H1 (cell line): ENCODE data around the gene PLEKHA3. TPM values are rescaled to one million over a fixed set of nuclear protein-coding genes. Genes with fewer than 3 reads are reported as not detected.

Experiments
- CTCF ChIA-PET: fragments of 300-600 bp; sonication (Branson Sonifier 250); formaldehyde crosslinking; loops from one replicate; lab custom pipeline; 2021; ENCODE audit not compliant: partially characterized antibody; lab: Charles Lee
- POLR2A ChIA-PET: fragments of 300-600 bp; sonication (Branson Sonifier 250); formaldehyde crosslinking; loops from one replicate; lab custom pipeline; 2021; ENCODE audit warnings: inconsistent platforms; ENCODE audit not compliant: partially characterized antibody; lab: Charles Lee
- DNase-seq, 2 experiments: peaks; one replicate each; pipeline versions ENCODE4 v3.0.0 to v3.0.0-alpha.2; 2010 to 2022; ENCODE audit warnings: low spot score in 2 of 2, low read depth in 1 of 2, mixed read lengths in 1 of 2
- FAIRE-seq: peaks from 2 replicates; lab custom pipeline; 2011; peaks lifted over from hg19 to GRCh38; lab: Jason Lieb, UNC
- H2AFZ ChIP-seq: 2 replicates; pipeline ENCODE4 v1.8.1; 2012; ENCODE audit warnings: low read length, inconsistent platforms
- H2AK5ac ChIP-seq: 2 replicates; pipeline ENCODE4 v1.6.1; 2013; ENCODE audit warnings: low read depth, low read length
- H2BK120ac ChIP-seq: replicated peaks from 2 replicates; pipeline ENCODE3; 2013; ENCODE audit warnings: low read depth, low read length, inconsistent platforms
- H2BK12ac ChIP-seq: 2 replicates; pipeline ENCODE4 v1.6.1; 2013; ENCODE audit warnings: low read depth, low read length
- H2BK15ac ChIP-seq: 2 replicates; pipeline ENCODE4 v1.6.1; 2013; ENCODE audit warnings: low read length
- H2BK20ac ChIP-seq: 2 replicates; pipeline ENCODE4 v1.6.1; 2013; ENCODE audit warnings: low read length
- H2BK5ac ChIP-seq: 2 replicates; pipeline ENCODE4 v1.6.1; 2013; ENCODE audit warnings: low read depth, low read length
- H3K14ac ChIP-seq: 2 replicates; pipeline ENCODE4 v1.6.1; 2013; ENCODE audit warnings: inconsistent platforms; ENCODE audit not compliant: insufficient read length
- H3K18ac ChIP-seq: 2 replicates; pipeline ENCODE4 v1.6.1; 2013; ENCODE audit warnings: low read length; ENCODE audit errors: extremely low read depth
- H3K23ac ChIP-seq: 2 replicates; pipeline ENCODE4 v1.6.1; 2013; ENCODE audit warnings: inconsistent platforms; ENCODE audit not compliant: insufficient read length
- H3K23me2 ChIP-seq: 2 replicates; pipeline ENCODE4 v1.6.1; 2013; ENCODE audit warnings: low read depth, low read length
- H3K27ac ChIP-seq: 2 replicates; pipeline ENCODE4 v1.6.1; 2011; ENCODE audit warnings: low read depth, low read length, inconsistent platforms
- H3K27me3 ChIP-seq, 4 experiments: replicated peaks in 1 of 4; 1 replicate in 1 of 4; 2 replicates in 3 of 4; pipeline versions ENCODE4 v1.6.1 to v1.8.1; 2011 to 2013; ENCODE audit warnings: low read length in 3 of 4, mild to moderate bottlenecking in 3 of 4, inconsistent platforms in 2 of 4, mixed read lengths in 2 of 4, moderate library complexity in 1 of 4; ENCODE audit not compliant: control insufficient read depth in 3 of 4, insufficient read depth in 3 of 4; ENCODE audit errors: extremely low read depth in 1 of 4
- H3K36me3 ChIP-seq, 4 experiments: 2 replicates each; pipeline versions ENCODE4 v1.6.1 to v1.8.1; 2011 to 2013; ENCODE audit warnings: mild to moderate bottlenecking in 4 of 4, low read length in 3 of 4, moderate library complexity in 2 of 4, control low read depth in 1 of 4, inconsistent platforms in 1 of 4; ENCODE audit not compliant: insufficient read depth in 4 of 4, control insufficient read depth in 2 of 4
- H3K4ac ChIP-seq: replicated peaks from 2 replicates; pipeline ENCODE3; 2013; ENCODE audit warnings: low read length, low read depth, mixed read lengths, inconsistent platforms; ENCODE audit not compliant: insufficient read length
- H3K4me1 ChIP-seq, 4 experiments: replicated peaks in 1 of 4; 1 replicate in 1 of 4; 2 replicates in 3 of 4; pipeline versions ENCODE4 v1.6.1 to v1.8.1; 2011 to 2013; ENCODE audit warnings: low read length in 3 of 4, inconsistent platforms in 2 of 4, mixed read lengths in 1 of 4; ENCODE audit not compliant: insufficient read depth in 4 of 4, control insufficient read depth in 3 of 4
- H3K4me2 ChIP-seq, 2 experiments: 2 replicates each; pipeline versions ENCODE4 v1.6.1 to v1.8.1; 2011 to 2013; ENCODE audit warnings: low read depth in 2 of 2, low read length in 2 of 2, control low read depth in 1 of 2, inconsistent platforms in 1 of 2, mild to moderate bottlenecking in 1 of 2; ENCODE audit not compliant: insufficient read depth in 1 of 2
- H3K4me3 ChIP-seq, 4 experiments: fragments of 200-600, 300-600 bp in 1 of 4; sonication (generic), shearing (Covaris generic), sonication (Bioruptor Twin) in 1 of 4; 2 replicates each; pipeline versions ENCODE4 v1.5.1 to v1.8.1; 2011 to 2016; ENCODE audit warnings: low read length in 4 of 4, low read depth in 3 of 4, control low read depth in 2 of 4, inconsistent platforms in 2 of 4, mild to moderate bottlenecking in 2 of 4, mixed read lengths in 1 of 4, moderate library complexity in 1 of 4; ENCODE audit not compliant: insufficient read depth in 2 of 4; ENCODE audit errors: extremely low read depth in 1 of 4
- H3K56ac ChIP-seq: replicated peaks from 2 replicates; pipeline ENCODE3; 2013; ENCODE audit warnings: low read depth, mild to moderate bottlenecking, mixed read lengths, low read length, inconsistent platforms; ENCODE audit not compliant: insufficient read length
- H3K79me1 ChIP-seq: 2 replicates; pipeline ENCODE4 v1.6.1; 2013; ENCODE audit warnings: low read depth, low read length, control low read depth
- H3K79me2 ChIP-seq, 2 experiments: 2 replicates each; pipeline versions ENCODE4 v1.6.1 to v1.8.1; 2012 to 2013; ENCODE audit warnings: low read length in 2 of 2, mild to moderate bottlenecking in 2 of 2, inconsistent platforms in 1 of 2; ENCODE audit not compliant: insufficient read depth in 2 of 2, control insufficient read depth in 1 of 2
- H3K9ac ChIP-seq, 4 experiments: replicated peaks in 1 of 4; 1 replicate in 1 of 4; 2 replicates in 3 of 4; pipeline versions ENCODE4 v1.6.1 to v1.8.1; 2011 to 2013; ENCODE audit warnings: low read depth in 3 of 4, low read length in 3 of 4, control low read depth in 2 of 4, mild to moderate bottlenecking in 2 of 4, moderate library complexity in 2 of 4, inconsistent platforms in 1 of 4; ENCODE audit errors: extremely low read depth in 1 of 4
- H3K9me3 ChIP-seq, 2 experiments: 2 replicates each; pipeline versions ENCODE4 v1.6.1 to v1.8.1; 2012 to 2013; ENCODE audit warnings: mild to moderate bottlenecking in 2 of 2, moderate library complexity in 2 of 2, control low read depth in 1 of 2, inconsistent platforms in 1 of 2, low read depth in 1 of 2, low read length in 1 of 2, mixed read lengths in 1 of 2; ENCODE audit not compliant: insufficient read depth in 2 of 2
- H4K20me1 ChIP-seq, 2 experiments: replicated peaks in 1 of 2; 2 replicates each; pipeline versions ENCODE3 to v1.8.1; 2011 to 2013; ENCODE audit warnings: inconsistent platforms in 2 of 2, low read length in 2 of 2, mild to moderate bottlenecking in 1 of 2; ENCODE audit not compliant: insufficient read depth in 2 of 2, control insufficient read depth in 1 of 2
- H4K5ac ChIP-seq: 2 replicates; pipeline ENCODE4 v1.6.1; 2013; ENCODE audit warnings: low read length, low read depth, mixed read lengths, inconsistent platforms; ENCODE audit not compliant: insufficient read length
- H4K8ac ChIP-seq: 2 replicates; pipeline ENCODE4 v1.8.0; 2013; ENCODE audit warnings: mild to moderate bottlenecking, moderate library complexity, low read length, inconsistent platforms; ENCODE audit not compliant: insufficient read depth; ENCODE audit errors: extremely low read depth
- H4K91ac ChIP-seq: replicated peaks from 2 replicates; pipeline ENCODE3; 2013; ENCODE audit warnings: low read length, mixed read lengths, inconsistent platforms; ENCODE audit not compliant: insufficient read length
- BRCA1 ChIP-seq: IDR thresholded peaks from 2 replicates; pipeline ENCODE4 v1.6.1; 2012; ENCODE audit warnings: low read depth, low read length, improper control_type of control experiment
- CEBPB ChIP-seq: IDR thresholded peaks from 2 replicates; pipeline ENCODE4 v1.6.1; 2012; ENCODE audit warnings: low read depth, low read length
- EP300 ChIP-seq, 2 experiments: IDR thresholded peaks; 1 replicate in 1 of 2; 2 replicates in 1 of 2; pipeline ENCODE4 v1.6.1; 2011 to 2012; ENCODE audit warnings: low read depth in 2 of 2, low read length in 2 of 2, mild to moderate bottlenecking in 2 of 2, borderline replicate concordance in 1 of 2, inconsistent platforms in 1 of 2, moderate library complexity in 1 of 2
- GTF2F1 ChIP-seq: IDR thresholded peaks from 2 replicates; pipeline ENCODE4 v1.6.1; 2012; ENCODE audit warnings: low read depth, low read length, improper control_type of control experiment, borderline replicate concordance
- KDM5A ChIP-seq: fragments of 200-600 bp; IDR thresholded peaks from 2 replicates; pipeline ENCODE4 v1.7.1; 2012; ENCODE audit warnings: mild to moderate bottlenecking, low read length, inconsistent platforms, mixed read lengths
- POLR2A ChIP-seq, 2 experiments: IDR thresholded peaks; 1 replicate in 1 of 2; 2 replicates in 1 of 2; pipeline ENCODE4 v1.6.1; 2011; ENCODE audit warnings: low read depth in 2 of 2, low read length in 2 of 2, mild to moderate bottlenecking in 2 of 2; ENCODE audit errors: control extremely low read depth in 1 of 2
- RBBP5 ChIP-seq: IDR thresholded peaks from 2 replicates; pipeline ENCODE4 v1.7.1; 2012; ENCODE audit warnings: low read depth, mild to moderate bottlenecking, inconsistent platforms, low read length, moderate library complexity, borderline replicate concordance
- RFX5 ChIP-seq: IDR thresholded peaks from 2 replicates; pipeline ENCODE4 v1.6.1; 2011; ENCODE audit warnings: low read depth, low read length, improper control_type of control experiment, borderline replicate concordance
- RNF2 ChIP-seq: fragments of 200-900, 300-1000 bp; sonication (generic); IDR thresholded peaks from 2 replicates; pipeline ENCODE4 v1.7.1; 2016; ENCODE audit warnings: borderline replicate concordance, low read depth, mild to moderate bottlenecking, antibody characterized with exemption, low read length; ENCODE audit not compliant: poor library complexity, severe bottlenecking; ENCODE audit errors: missing control alignments
- SIRT6 ChIP-seq: IDR thresholded peaks from one replicate; pipeline ENCODE4 v1.7.1; 2012; ENCODE audit warnings: low read length, inconsistent platforms
- SIX5 ChIP-seq: IDR thresholded peaks from 2 replicates; pipeline ENCODE4 v1.6.1; 2011; ENCODE audit warnings: mild to moderate bottlenecking, low read depth, low read length
- WGBS, 2 experiments: shearing (Covaris generic) in 1 of 2; methylation state at CpG; one replicate each; pipeline versions ENCODE4 v1.1.6 to v1.1.7; 2013 to 2015; ENCODE audit warnings: low lambda C conversion rate in 2 of 2, mixed read lengths in 2 of 2, inconsistent platforms in 1 of 2, low coverage in 1 of 2, missing lambda C conversion rate in 1 of 2; ENCODE audit not compliant: insufficient replicate concordance in 2 of 2, insufficient coverage in 1 of 2, insufficient read length in 1 of 2; ENCODE audit errors: extremely low coverage in 1 of 2, missing lambda C conversion rate in 1 of 2; 5-methylcytosine and 5-hydroxymethylcytosine counted together
- polyA plus RNA-seq, 7 experiments: library from polyadenylated mRNA; depleted of rRNA in 3 of 7; stranded (reverse) in 5 of 7; unstranded in 2 of 7; fragments of >200 nt in 5 of 7; fragments of 200-250 nt in 2 of 7; gene quantifications; 1 replicate in 5 of 7; 2 replicates in 1 of 7; 4 replicates in 1 of 7; pipeline versions ENCODE4 v1.2.1 to v1.2.3, GENCODE V29; 2011 to 2013; ENCODE audit warnings: missing spikeins in 2 of 7, mixed read lengths in 2 of 7
- total RNA-seq: library from RNA; stranded (reverse); fragmentation: NEBNext Ultra II Directional; extraction: Animal tissue kit (Norgen Biotek cat#: 25700); gene quantifications from 2 replicates; pipeline ENCODE4 v1.2.1, GENCODE V29; 2021

PLEKHA3 gene
- total and polyA plus RNA-seq, 2 of the 8 experiments (the other 6 are each of a cell fraction or from before 2014, with no cell fraction given) = 1.9 to 20.1 TPM

- Histone ChIP-seq H3K27me3 (no peaks in the 10 kb centered on the region; a peak in 2 of 7 replicates), H4K91ac (no peak overlapping the region), H3K9me3 (no peaks in the 10 kb centered on the region), H3K27ac (no peak overlapping the region), H2AK5ac (no peak overlapping the region), H3K79me2 (peaks cover 0 to 18% of the 10 kb centered on the region in 2 experiments; a peak in 2 of 4 replicates), H3K4me3 (peak overlapping the region; percentile 62 to 92 (median 80)), H3K4me2 (peak overlapping the region; percentile 59 to 92), H3K23me2 (peaks cover 9% of the 10 kb centered on the region), H2BK12ac (no peak overlapping the region; the same call in 1 of the 2 replicates), H2BK120ac (no peak overlapping the region), H2BK20ac (no peak overlapping the region), H4K20me1 (peaks cover 2 to 3% of the 10 kb centered on the region in 2 experiments), H4K8ac (no peak overlapping the region), H3K9ac (peak overlapping the region; percentile 65 to 91 (median 74)), H2BK15ac (no peak overlapping the region), H3K79me1 (peaks cover 2% of the 10 kb centered on the region; the same call in 1 of the 2 replicates), H4K5ac (no peak overlapping the region), H3K23ac (no peak overlapping the region), H3K14ac (no peak overlapping the region), H3K4me1 (peaks cover 0 to 12% (median 4%) of the 10 kb centered on the region in 4 experiments; a peak in 3 of 7 replicates), H3K18ac (no peak overlapping the region), H3K4ac (no peak overlapping the region), H3K56ac (no peak overlapping the region), H3K36me3 (no peaks in the 10 kb centered on the region), H2AFZ (peak overlapping the region; percentile 93), H2BK5ac (no peak overlapping the region)
- 6% methylated on average over 10 of the region's 10 CpGs; no CpG with 5 or more reads in 1 of the 2 experiments for WGBS, 2 experiments
- TF ChIP-seq KDM5A = no peak
- TF ChIP-seq SIX5 = no peak
- TF ChIP-seq GTF2F1 = no peak
- TF ChIP-seq CEBPB = no peak
- no peak for TF ChIP-seq POLR2A (IDR thresholded peaks at IDR 0.05; ENCODE audit: control extremely low read depth in 1 of 2, low read depth in 2 of 2, low read length in 2 of 2)
- no peak for TF ChIP-seq RFX5
- no peak for TF ChIP-seq RNF2
- TF ChIP-seq RBBP5 = no peak
- no peak for TF ChIP-seq BRCA1
- no peak for TF ChIP-seq EP300 (IDR thresholded peaks at IDR 0.05; ENCODE audit: borderline replicate concordance in 1 of 2, low read depth in 2 of 2, low read length in 2 of 2)
- no peak for TF ChIP-seq SIRT6
- FAIRE-seq (no peak), DNase-seq (no peak)
- ChIA-PET POLR2A (interaction anchor here (0.9 kb wide), 1 partner anchor 27 kb away, joined by 4 read pairs; the partner anchor contains the start of genes PJVK and PRKRA), CTCF (interaction anchor here (0.6 kb wide), 1 partner anchor 252 kb away, joined by 3 read pairs; no protein-coding TSS in a partner anchor)
Measured at GRCh38 chr2:178478130-178478438, 2.2 kb upstream of the PLEKHA3 start.
